ENCODE measurements around the gene GALNT6.

The GALNT6 gene

GRCh38 chr12:51388846-51389245, 2.4 kb downstream of the GALNT6 start:
- WGBS: 83% methylated on average over 5 of the region's 5 CpGs
- Histone ChIP-seq H3K23ac (ENCODE audit: low read length in 2 of 2) (no peak overlapping the region), H3K9ac (ENCODE audit: low read length) (no peak overlapping the region), H3K18ac (ENCODE audit: low read depth in 1 of 2, low read length in 2 of 2) (peak overlapping the region; percentile 18 to 30), H2BK5ac (ENCODE audit: low read depth, low read length, poor library complexity, severe bottlenecking) (no peak overlapping the region), H3K9me3 (ENCODE audit: control insufficient read depth, low read length) (no peaks in the 10 kb centered on the region), H2BK120ac (ENCODE audit: low read depth, low read length) (no peak overlapping the region), H4K91ac (ENCODE audit: low read length) (no peak overlapping the region), H2BK15ac (ENCODE audit: low read depth, poor library complexity, severe bottlenecking) (peak overlapping the region; percentile 21), H4K8ac (ENCODE audit: low read length) (peak overlapping the region; percentile 14), H2AFZ (ENCODE audit: low read depth, low read length) (no peak overlapping the region), H3K27me3 (ENCODE audit: control insufficient read depth in 1 of 2, insufficient read depth in 1 of 2, low read length in 2 of 2) (peaks cover 0 to 12% of the 10 kb centered on the region in 2 experiments), H3K79me1 (replicated peaks; ENCODE audit: low read length, poor library complexity, severe bottlenecking) (no peaks in the 10 kb centered on the region), H3K4ac (ENCODE audit: low read depth in 1 of 2, low read length in 2 of 2) (peak overlapping the region in 1 of 2 experiments; percentile 28), H3K4me1 (ENCODE audit: control insufficient read depth, insufficient read depth, low read depth, low read length) (peaks cover 24% of the 10 kb centered on the region), H3K27ac (ENCODE audit: low read length, poor library complexity, severe bottlenecking) (no peak overlapping the region), H3K4me2 (ENCODE audit: low read length, poor library complexity, severe bottlenecking) (no peak overlapping the region), H3K4me3 (ENCODE audit: insufficient read depth in 1 of 2, low read depth in 1 of 2, low read length in 2 of 2) (no peak overlapping the region), H3K14ac (ENCODE audit: low read length in 2 of 2) (peak overlapping the region in 1 of 2 experiments; percentile 61), H2BK12ac (ENCODE audit: low read length in 2 of 2) (peak overlapping the region; percentile 54 to 75), H3K36me3 (ENCODE audit: control insufficient read depth in 1 of 2, insufficient read depth in 2 of 2, low read depth in 1 of 2, low read length in 2 of 2) (no peaks in the 10 kb centered on the region), H2AK5ac (ENCODE audit: low read length, severe bottlenecking) (no peak overlapping the region)
- DNase-seq: peak; percentile 46

- H3K27ac ChIP-seq (ENCODE audit: low read length, poor library complexity, severe bottlenecking): no peak overlapping the region
- H3K9me3 ChIP-seq (ENCODE audit: control insufficient read depth, low read length): no peaks in the 10 kb centered on the region
- H2BK120ac ChIP-seq (ENCODE audit: low read depth, low read length): peak overlapping the region; percentile 21
- no peaks in the 10 kb centered on the region for H3K36me3 ChIP-seq (ENCODE audit: control insufficient read depth in 1 of 2, insufficient read depth in 2 of 2, low read depth in 1 of 2, low read length in 2 of 2)
- peak overlapping the region; percentile 28 to 50 for H3K4ac ChIP-seq (ENCODE audit: low read depth in 1 of 2, low read length in 2 of 2)
- H2AFZ ChIP-seq (ENCODE audit: low read depth, low read length): no peak overlapping the region
- peak overlapping the region; percentile 82 for H4K8ac ChIP-seq (ENCODE audit: low read length)
- peak overlapping the region; percentile 5 for H3K9ac ChIP-seq (ENCODE audit: low read length)
- no peak overlapping the region for H3K4me2 ChIP-seq (ENCODE audit: low read length, poor library complexity, severe bottlenecking)
- H3K27me3 ChIP-seq (ENCODE audit: control insufficient read depth in 1 of 2, insufficient read depth in 1 of 2, low read length in 2 of 2): peaks cover 0 to 12% of the 10 kb centered on the region in 2 experiments
- H2BK12ac ChIP-seq (ENCODE audit: low read length in 2 of 2): peak overlapping the region in 1 of 2 experiments; percentile 12
- H3K4me3 ChIP-seq (ENCODE audit: insufficient read depth in 1 of 2, low read depth in 1 of 2, low read length in 2 of 2): no peak overlapping the region
- peak; percentile 67 for DNase-seq
- H3K18ac ChIP-seq (ENCODE audit: low read depth in 1 of 2, low read length in 2 of 2): peak overlapping the region; percentile 6 to 65
- H2BK5ac ChIP-seq (ENCODE audit: low read depth, low read length, poor library complexity, severe bottlenecking): no peak overlapping the region
- H2BK15ac ChIP-seq (ENCODE audit: low read depth, poor library complexity, severe bottlenecking): no peak overlapping the region
- no peak overlapping the region for H2AK5ac ChIP-seq (ENCODE audit: low read length, severe bottlenecking)
- peaks cover 26% of the 10 kb centered on the region for H3K4me1 ChIP-seq (ENCODE audit: control insufficient read depth, insufficient read depth, low read depth, low read length)
- WGBS: 57% methylated on average over 9 of the region's 10 CpGs
- H3K23ac ChIP-seq (ENCODE audit: low read length in 2 of 2): peak overlapping the region in 1 of 2 experiments; percentile 63
- peak overlapping the region; percentile 37 for H4K91ac ChIP-seq (ENCODE audit: low read length)
- no peaks in the 10 kb centered on the region for H3K79me1 ChIP-seq (replicated peaks; ENCODE audit: low read length, poor library complexity, severe bottlenecking)
- H3K14ac ChIP-seq (ENCODE audit: low read length in 2 of 2): no peak overlapping the region
Observed at GRCh38 chr12:51388069-51388799, 3.0 kb downstream of the GALNT6 start.

GRCh38 chr12:51386351-51386750, 4.9 kb downstream of the GALNT6 start:
- Histone ChIP-seq H3K4me3 (ENCODE audit: insufficient read depth in 1 of 2, low read depth in 1 of 2, low read length in 2 of 2) (no peak overlapping the region), H3K27me3 (ENCODE audit: control insufficient read depth in 1 of 2, insufficient read depth in 1 of 2, low read length in 2 of 2) (peaks cover 0 to 8% of the 10 kb centered on the region in 2 experiments), H3K4me2 (ENCODE audit: low read length, poor library complexity, severe bottlenecking) (no peak overlapping the region), H4K8ac (ENCODE audit: low read length) (no peak overlapping the region), H2AFZ (ENCODE audit: low read depth, low read length) (no peak overlapping the region), H2BK12ac (ENCODE audit: low read length in 2 of 2) (no peak overlapping the region), H3K18ac (ENCODE audit: low read depth in 1 of 2, low read length in 2 of 2) (no peak overlapping the region), H3K14ac (ENCODE audit: low read length in 2 of 2) (no peak overlapping the region), H3K79me1 (replicated peaks; ENCODE audit: low read length, poor library complexity, severe bottlenecking) (no peaks in the 10 kb centered on the region), H3K36me3 (ENCODE audit: control insufficient read depth in 1 of 2, insufficient read depth in 2 of 2, low read depth in 1 of 2, low read length in 2 of 2) (no peaks in the 10 kb centered on the region), H3K27ac (ENCODE audit: low read length, poor library complexity, severe bottlenecking) (no peak overlapping the region), H2BK15ac (ENCODE audit: low read depth, poor library complexity, severe bottlenecking) (no peak overlapping the region), H3K9ac (ENCODE audit: low read length) (no peak overlapping the region), H3K23ac (ENCODE audit: low read length in 2 of 2) (no peak overlapping the region), H2BK120ac (ENCODE audit: low read depth, low read length) (no peak overlapping the region), H2BK5ac (ENCODE audit: low read depth, low read length, poor library complexity, severe bottlenecking) (no peak overlapping the region), H4K91ac (ENCODE audit: low read length) (no peak overlapping the region), H2AK5ac (ENCODE audit: low read length, severe bottlenecking) (no peak overlapping the region), H3K4me1 (ENCODE audit: control insufficient read depth, insufficient read depth, low read depth, low read length) (peaks cover 22% of the 10 kb centered on the region), H3K9me3 (ENCODE audit: control insufficient read depth, low read length) (no peaks in the 10 kb centered on the region), H3K4ac (ENCODE audit: low read depth in 1 of 2, low read length in 2 of 2) (no peak overlapping the region)
- no peak for DNase-seq
- WGBS: 95% methylated on average over 4 of the region's 4 CpGs

GRCh38 chr12:51383269-51383905, 7.8 kb downstream of the GALNT6 start:
- 90% methylated on average over 4 of the region's 6 CpGs for WGBS
- Histone ChIP-seq H3K14ac (ENCODE audit: low read length in 2 of 2) (no peak overlapping the region), H2BK5ac (ENCODE audit: low read depth, low read length, poor library complexity, severe bottlenecking) (no peak overlapping the region), H3K4ac (ENCODE audit: low read depth in 1 of 2, low read length in 2 of 2) (no peak overlapping the region), H3K79me1 (replicated peaks; ENCODE audit: low read length, poor library complexity, severe bottlenecking) (no peaks in the 10 kb centered on the region), H3K27ac (ENCODE audit: low read length, poor library complexity, severe bottlenecking) (no peak overlapping the region), H3K9ac (ENCODE audit: low read length) (no peak overlapping the region), H3K9me3 (ENCODE audit: control insufficient read depth, low read length) (no peaks in the 10 kb centered on the region), H4K91ac (ENCODE audit: low read length) (no peak overlapping the region), H3K4me3 (ENCODE audit: insufficient read depth in 1 of 2, low read depth in 1 of 2, low read length in 2 of 2) (no peak overlapping the region), H2BK15ac (ENCODE audit: low read depth, poor library complexity, severe bottlenecking) (no peak overlapping the region), H2AK5ac (ENCODE audit: low read length, severe bottlenecking) (no peak overlapping the region), H3K36me3 (ENCODE audit: control insufficient read depth in 1 of 2, insufficient read depth in 2 of 2, low read depth in 1 of 2, low read length in 2 of 2) (peaks cover 0 to 3% of the 10 kb centered on the region in 2 experiments), H3K23ac (ENCODE audit: low read length in 2 of 2) (no peak overlapping the region), H2BK120ac (ENCODE audit: low read depth, low read length) (no peak overlapping the region), H3K4me2 (ENCODE audit: low read length, poor library complexity, severe bottlenecking) (no peak overlapping the region), H3K27me3 (ENCODE audit: control insufficient read depth in 1 of 2, insufficient read depth in 1 of 2, low read length in 2 of 2) (no peaks in the 10 kb centered on the region), H3K4me1 (ENCODE audit: control insufficient read depth, insufficient read depth, low read depth, low read length) (peaks cover 16% of the 10 kb centered on the region), H3K18ac (ENCODE audit: low read depth in 1 of 2, low read length in 2 of 2) (no peak overlapping the region), H2AFZ (ENCODE audit: low read depth, low read length) (no peak overlapping the region), H2BK12ac (ENCODE audit: low read length in 2 of 2) (no peak overlapping the region), H4K8ac (ENCODE audit: low read length) (no peak overlapping the region)
- DNase-seq: no peak
